ENCODE results near the gene BAHCC1. TPM values are rescaled to one million over a fixed set of nuclear protein-coding genes. Genes with fewer than 3 reads are reported as not detected.

The BAHCC1 gene
- total RNA-seq, 3 donors from 2014 or later = 7.4 to 17.0 (median 11.7) TPM

- Histone ChIP-seq H3K9me3 (no peaks in the 10 kb centered on the region), H3K36me3 (no peaks in the 10 kb centered on the region)
These were observed 53.7 kb downstream of the BAHCC1 start for GRCh38 chr17:81448950-81449349.

GRCh38 chr17:81449351-81449750 is 54.1 kb downstream of the BAHCC1 start:
- H3K4me3 ChIP-seq = no peak overlapping the region
- H3K36me3 ChIP-seq = no peaks in the 10 kb centered on the region
- no peak for DNase-seq (ENCODE audit: low spot score in 2 of 2)
- no peaks in the 10 kb centered on the region for H3K27me3 ChIP-seq
- intact Hi-C loops (cut with DNase I; ENCODE audit: low total_unique reads) = no loop called here
- no peak overlapping the region for H3K27ac ChIP-seq
- no peaks in the 10 kb centered on the region for H3K9me3 ChIP-seq
- H3K4me1 ChIP-seq = no peaks in the 10 kb centered on the region
- TF ChIP-seq POLR2AphosphoS5 (IDR thresholded peaks at IDR 0.05) = no peak
- no peak for TF ChIP-seq POLR2A (IDR thresholded peaks at IDR 0.05)
- TF ChIP-seq CTCF (IDR thresholded peaks at IDR 0.05) = no peak

More at GRCh38 chr17:81448950-81449349, 53.7 kb downstream of the BAHCC1 start:
- Histone ChIP-seq H3K27ac (no peak overlapping the region), H3K4me1 (no peaks in the 10 kb centered on the region), H3K27me3 (no peaks in the 10 kb centered on the region), H3K4me3 (no peak overlapping the region)
- intact Hi-C loops (cut with DNase I; ENCODE audit: low total_unique reads) = no loop called here
- no peak for DNase-seq (ENCODE audit: low spot score in 2 of 2)
- no peak for TF ChIP-seq POLR2A (IDR thresholded peaks at IDR 0.05)
- TF ChIP-seq CTCF (IDR thresholded peaks at IDR 0.05) = no peak
- TF ChIP-seq POLR2AphosphoS5 (IDR thresholded peaks at IDR 0.05) = no peak

- H3K9me3 ChIP-seq = no peaks in the 10 kb centered on the region
- H3K4me3 ChIP-seq = no peak overlapping the region
- H3K27ac ChIP-seq = no peak overlapping the region
- no peak for TF ChIP-seq POLR2A (IDR thresholded peaks at IDR 0.05)
- TF ChIP-seq POLR2AphosphoS5 (IDR thresholded peaks at IDR 0.05) = no peak
- no peak for TF ChIP-seq CTCF (IDR thresholded peaks at IDR 0.05)
- DNase-seq (ENCODE audit: low spot score in 2 of 2) = no peak
- no peaks in the 10 kb centered on the region for H3K27me3 ChIP-seq
- no peaks in the 10 kb centered on the region for H3K36me3 ChIP-seq
- H3K4me1 ChIP-seq = no peaks in the 10 kb centered on the region
- intact Hi-C loops (cut with DNase I; ENCODE audit: low total_unique reads) = no loop called here
These were observed 56.6 kb downstream of the BAHCC1 start for GRCh38 chr17:81451823-81452222.

GRCh38 chr17:81452551-81452950 is 57.3 kb downstream of the BAHCC1 start:
- TF ChIP-seq POLR2A (IDR thresholded peaks at IDR 0.05) (no peak), POLR2AphosphoS5 (IDR thresholded peaks at IDR 0.05) (no peak), CTCF (IDR thresholded peaks at IDR 0.05) (no peak)
- Histone ChIP-seq H3K4me1 (no peaks in the 10 kb centered on the region), H3K36me3 (no peaks in the 10 kb centered on the region), H3K9me3 (no peaks in the 10 kb centered on the region), H3K27ac (no peak overlapping the region), H3K4me3 (no peak overlapping the region), H3K27me3 (no peaks in the 10 kb centered on the region)
- intact Hi-C loops (cut with DNase I; ENCODE audit: low total_unique reads) = no loop called here
- DNase-seq (ENCODE audit: low spot score in 2 of 2) = no peak

- DNase-seq (ENCODE audit: low spot score in 2 of 2) = no peak
- intact Hi-C loops (cut with DNase I; ENCODE audit: low total_unique reads) = no loop called here
- no peak overlapping the region for H3K27ac ChIP-seq
- no peaks in the 10 kb centered on the region for H3K27me3 ChIP-seq
- H3K36me3 ChIP-seq = no peaks in the 10 kb centered on the region
- no peaks in the 10 kb centered on the region for H3K9me3 ChIP-seq
- H3K4me3 ChIP-seq = no peak overlapping the region
- no peak for TF ChIP-seq POLR2AphosphoS5 (IDR thresholded peaks at IDR 0.05)
- TF ChIP-seq POLR2A (IDR thresholded peaks at IDR 0.05) = no peak
- TF ChIP-seq CTCF (IDR thresholded peaks at IDR 0.05) = no peak
- no peaks in the 10 kb centered on the region for H3K4me1 ChIP-seq
These were observed 57.8 kb downstream of the BAHCC1 start for GRCh38 chr17:81453076-81453475.
